ENCODE measurements around the gene OGDH.

DNA sequence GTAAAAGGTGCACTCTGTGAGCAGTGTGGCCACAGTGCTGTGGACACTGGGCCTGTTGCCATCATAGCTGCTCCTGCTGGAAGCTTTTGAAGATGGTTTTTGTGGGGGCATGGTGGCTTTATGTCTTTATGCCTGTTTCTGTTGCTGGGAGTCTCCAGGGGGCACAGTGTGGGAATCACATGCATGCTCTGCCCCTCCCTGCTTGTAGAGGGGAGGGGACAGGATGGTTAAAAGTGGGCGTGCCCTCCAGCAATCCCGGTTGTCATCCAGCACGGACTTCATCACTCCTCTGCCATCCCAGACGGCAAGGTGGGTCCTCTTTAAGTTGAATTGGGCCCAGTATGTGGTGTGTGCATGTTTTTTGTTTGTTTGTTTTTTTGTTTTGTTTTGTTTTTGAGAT, 20.2 kb downstream of the OGDH start:
- TF ChIP-seq EZH2phosphoT487 (IDR thresholded peaks at IDR 0.05; ENCODE audit: insufficient read depth, low read depth) (no peak), EZH2 (IDR thresholded peaks at IDR 0.05; ENCODE audit: insufficient read depth, poor library complexity, severe bottlenecking) (no peak)
